ENCODE measurements around the gene RNLS.

Gene RNLS

GRCh38 chr10:88459530-88459929, 123.6 kb downstream of the RNLS start:
- no peak overlapping the region for H3K4me3 ChIP-seq (ENCODE audit: low read depth, low read length)
- TF ChIP-seq, protein P1, sequence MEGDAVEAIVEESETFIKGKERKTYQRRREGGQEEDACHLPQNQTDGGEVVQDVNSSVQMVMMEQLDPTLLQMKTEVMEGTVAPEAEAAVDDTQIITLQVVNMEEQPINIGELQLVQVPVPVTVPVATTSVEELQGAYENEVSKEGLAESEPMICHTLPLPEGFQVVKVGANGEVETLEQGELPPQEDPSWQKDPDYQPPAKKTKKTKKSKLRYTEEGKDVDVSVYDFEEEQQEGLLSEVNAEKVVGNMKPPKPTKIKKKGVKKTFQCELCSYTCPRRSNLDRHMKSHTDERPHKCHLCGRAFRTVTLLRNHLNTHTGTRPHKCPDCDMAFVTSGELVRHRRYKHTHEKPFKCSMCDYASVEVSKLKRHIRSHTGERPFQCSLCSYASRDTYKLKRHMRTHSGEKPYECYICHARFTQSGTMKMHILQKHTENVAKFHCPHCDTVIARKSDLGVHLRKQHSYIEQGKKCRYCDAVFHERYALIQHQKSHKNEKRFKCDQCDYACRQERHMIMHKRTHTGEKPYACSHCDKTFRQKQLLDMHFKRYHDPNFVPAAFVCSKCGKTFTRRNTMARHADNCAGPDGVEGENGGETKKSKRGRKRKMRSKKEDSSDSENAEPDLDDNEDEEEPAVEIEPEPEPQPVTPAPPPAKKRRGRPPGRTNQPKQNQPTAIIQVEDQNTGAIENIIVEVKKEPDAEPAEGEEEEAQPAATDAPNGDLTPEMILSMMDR (IDR thresholded peaks at IDR 0.05; ENCODE audit: borderline replicate concordance, insufficient read depth, low read depth, low read length), result no peak

DNA sequence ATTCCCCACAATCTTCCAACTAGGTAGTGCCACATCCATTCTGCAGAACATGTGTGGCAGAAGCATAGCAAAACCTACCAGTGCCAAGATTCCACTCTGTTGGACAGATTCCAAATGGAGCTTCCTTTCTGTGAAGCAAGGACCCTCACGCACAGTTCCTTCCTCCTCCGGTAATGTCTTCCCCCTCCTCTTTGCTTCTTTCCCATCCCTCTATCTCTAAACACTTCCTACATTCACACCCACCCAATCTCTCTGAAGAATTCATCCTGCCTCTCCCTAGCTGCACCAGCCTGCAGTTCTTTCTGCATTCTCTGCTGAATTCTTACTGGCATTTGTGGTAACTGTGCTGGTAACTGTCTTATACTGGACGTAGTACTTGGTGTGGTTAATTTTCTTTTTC, 124.9 kb downstream of the RNLS start:
- H3K4me3 ChIP-seq (ENCODE audit: low read depth, low read length), result no peak overlapping the region
- TF ChIP-seq, protein P1 (IDR thresholded peaks at IDR 0.05; ENCODE audit: borderline replicate concordance, insufficient read depth, low read depth, low read length), result no peak

DNA sequence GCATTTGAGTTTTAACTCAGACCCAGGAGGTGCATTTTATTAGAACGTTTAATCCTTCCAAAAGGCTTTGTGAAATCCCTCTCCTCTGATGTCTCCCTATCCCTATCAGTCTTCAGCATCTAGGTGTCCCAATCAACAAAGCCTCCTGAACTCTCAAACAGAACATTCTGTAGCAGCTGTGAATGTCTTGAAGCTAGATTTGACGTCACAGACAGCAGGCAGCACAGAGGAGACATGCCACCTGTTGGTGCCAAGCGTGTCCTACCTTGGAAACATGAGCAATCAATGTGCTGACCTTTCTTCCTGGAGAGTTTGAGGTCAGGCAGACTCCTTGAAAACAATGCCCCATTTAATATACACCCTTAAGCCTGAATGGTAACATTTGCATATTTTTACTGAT, 125.5 kb downstream of the RNLS start:
- no peak overlapping the region for H3K4me3 ChIP-seq (ENCODE audit: low read depth, low read length)

DNA sequence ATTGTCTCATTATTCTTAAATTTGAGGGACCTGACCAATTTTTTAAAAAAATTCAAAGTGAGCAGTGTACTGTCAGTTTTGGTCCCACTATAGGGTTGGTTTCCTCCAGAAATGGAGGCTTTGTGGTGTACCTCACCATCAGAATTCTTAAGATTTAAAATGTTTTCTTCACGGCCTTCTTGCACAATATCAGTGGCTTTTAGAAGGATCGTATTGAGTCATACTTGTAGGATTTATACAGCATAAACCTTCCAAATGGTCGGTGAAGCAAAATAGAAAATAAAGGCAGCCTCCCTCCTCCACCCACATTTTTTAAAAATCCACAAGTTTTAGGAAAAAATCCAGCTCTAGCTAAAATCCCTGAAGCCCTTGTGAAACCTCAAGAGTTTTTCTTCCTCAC, 126.4 kb downstream of the RNLS start:
- no peak overlapping the region for H3K4me3 ChIP-seq (ENCODE audit: low read depth, low read length)
- TF ChIP-seq, protein P1 (IDR thresholded peaks at IDR 0.05; ENCODE audit: borderline replicate concordance, insufficient read depth, low read depth, low read length), result no peak

More for the DNA sequence above, 125.5 kb downstream of the RNLS start:
- TF ChIP-seq, protein P1 (IDR thresholded peaks at IDR 0.05; ENCODE audit: borderline replicate concordance, insufficient read depth, low read depth, low read length), result no peak

DNA sequence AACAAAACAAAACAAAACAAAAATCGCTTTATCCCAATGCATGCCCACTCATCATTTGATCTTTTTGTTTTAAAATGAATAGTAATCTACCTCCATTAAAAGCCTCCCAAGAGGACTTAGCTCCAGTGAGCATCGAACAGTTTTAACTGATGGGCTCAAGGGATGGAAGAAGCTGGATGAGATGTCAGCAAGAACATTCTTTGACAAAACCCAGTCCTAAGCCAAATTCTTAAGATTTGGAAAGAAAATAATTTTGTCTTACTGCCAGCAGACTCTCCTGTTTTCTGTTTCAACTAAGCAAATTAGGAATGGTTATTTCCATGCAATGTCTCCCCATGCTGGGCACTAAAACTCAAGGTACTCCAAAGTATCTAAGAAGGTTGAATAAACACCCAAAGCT, 127.3 kb downstream of the RNLS start:
- H3K4me3 ChIP-seq (ENCODE audit: low read depth, low read length), result no peak overlapping the region
- TF ChIP-seq, protein P1 (IDR thresholded peaks at IDR 0.05; ENCODE audit: borderline replicate concordance, insufficient read depth, low read depth, low read length), result no peak

- no peak overlapping the region for H3K4me3 ChIP-seq (ENCODE audit: low read depth, low read length)
- TF ChIP-seq, protein P1 (IDR thresholded peaks at IDR 0.05; ENCODE audit: borderline replicate concordance, insufficient read depth, low read depth, low read length), result no peak
Measured at GRCh38 chr10:88450201-88450600, 132.9 kb downstream of the RNLS start.

- no peak overlapping the region for H3K4me3 ChIP-seq (ENCODE audit: low read depth, low read length)
- TF ChIP-seq, protein P1 (IDR thresholded peaks at IDR 0.05; ENCODE audit: borderline replicate concordance, insufficient read depth, low read depth, low read length), result no peak
Measured at GRCh38 chr10:88442716-88443115, 140.4 kb downstream of the RNLS start.
